HepG2 (cell line): Measurements from ENCODE around the gene GSTA1.

Experiments used
- CBX5 ChIP-seq: sonication (generic); formaldehyde crosslinking; IDR thresholded peaks from 2 replicates; pipeline ENCODE4 v1.4.0; 2020; ENCODE audit warnings: missing genetic modification reagents, borderline replicate concordance
- ERF ChIP-seq: IDR thresholded peaks from 2 replicates; pipeline ENCODE4 v1.6.1; 2018; ENCODE audit warnings: missing biosample characterization, missing genetic modification reagents
- GZF1 ChIP-seq: sonication (generic); formaldehyde crosslinking; IDR thresholded peaks from 2 replicates; pipeline ENCODE4 v1.5.1; 2020; ENCODE audit warnings: mild to moderate bottlenecking, missing genetic modification reagents
- MED13 ChIP-seq: sonication (generic); formaldehyde crosslinking; IDR thresholded peaks from 2 replicates; pipeline ENCODE4 v1.5.0; 2020; ENCODE audit warnings: missing genetic modification reagents
- NRL ChIP-seq: sonication (generic); formaldehyde crosslinking; IDR thresholded peaks from 2 replicates; pipeline ENCODE4 v1.5.0; 2020; ENCODE audit warnings: missing genetic modification reagents, mild to moderate bottlenecking, moderate library complexity, borderline replicate concordance
- POLR2A ChIP-seq, 2 experiments: IDR thresholded peaks; 2 replicates each; pipeline ENCODE4 v1.6.1; 2011; ENCODE audit warnings: low read depth in 2 of 2, low read length in 2 of 2, mild to moderate bottlenecking in 1 of 2, moderate library complexity in 1 of 2; ENCODE audit not compliant: insufficient read depth in 1 of 2
- TIGD3 ChIP-seq: sonication (generic); formaldehyde crosslinking; IDR thresholded peaks from 2 replicates; pipeline ENCODE4 v1.5.1; 2020; ENCODE audit warnings: mild to moderate bottlenecking, missing genetic modification reagents, borderline replicate concordance
- ZNF121 ChIP-seq: sonication (generic); formaldehyde crosslinking; IDR thresholded peaks from 2 replicates; pipeline ENCODE4 v1.5.0; 2020; ENCODE audit warnings: mild to moderate bottlenecking, missing genetic modification reagents
- ZNF660 ChIP-seq: sonication (generic); formaldehyde crosslinking; IDR thresholded peaks from 2 replicates; pipeline ENCODE4 v1.5.1; 2020; ENCODE audit warnings: mild to moderate bottlenecking, low read depth, missing genetic modification reagents, borderline replicate concordance
- TF ChIP-seq, protein P1 (sequence below): sonication (generic); formaldehyde crosslinking; IDR thresholded peaks from 2 replicates; pipeline ENCODE4 v1.5.0; 2020; ENCODE audit warnings: mild to moderate bottlenecking, missing genetic modification reagents, moderate library complexity

DNA sequence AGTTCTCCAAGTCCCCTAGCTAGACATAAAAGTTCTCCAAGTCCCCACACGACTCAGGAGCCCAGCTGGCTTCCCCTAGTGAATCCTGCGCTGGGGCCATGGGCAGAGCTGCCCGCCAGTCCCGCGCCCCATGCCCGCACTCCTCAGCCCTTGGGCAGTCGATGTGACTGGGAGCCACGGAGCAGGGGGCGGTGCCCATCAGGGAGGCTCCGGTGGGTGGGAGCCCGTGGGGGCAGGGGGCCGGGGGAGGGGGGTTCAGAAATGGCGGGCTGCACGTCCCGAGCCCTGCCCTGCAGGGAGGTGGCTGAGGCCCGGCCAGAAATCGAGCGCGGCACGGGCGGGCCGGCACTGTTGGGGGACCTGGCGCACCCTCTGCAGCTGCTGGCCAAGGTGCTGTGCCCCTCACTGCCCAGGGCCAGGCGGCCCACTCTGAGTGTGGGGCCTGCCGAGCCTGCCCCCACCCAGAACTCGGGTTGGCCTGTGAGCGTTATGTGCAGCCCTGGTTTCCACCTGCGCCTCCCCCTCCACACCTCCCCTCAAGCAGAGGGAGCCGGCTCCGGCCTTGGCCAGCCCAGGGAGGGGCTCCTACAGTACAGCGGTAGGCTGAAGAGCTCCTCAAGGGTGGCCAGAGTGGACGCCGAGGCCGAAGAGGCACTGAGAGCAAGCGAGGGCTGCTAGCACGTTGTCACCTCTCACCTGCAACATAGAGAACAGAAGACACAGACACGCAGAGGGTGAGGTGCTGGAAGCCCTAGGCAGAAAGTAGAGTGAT lies 25.6 kb upstream of the GSTA1 start:
- TF ChIP-seq MED13 (CRISPR knock-in tag), result no peak
- no peak for TF ChIP-seq NRL (CRISPR knock-in tag)
- TF ChIP-seq ZNF660 (CRISPR knock-in tag), result no peak
- no peak for TF ChIP-seq TIGD3 (CRISPR knock-in tag)
- TF ChIP-seq POLR2A (IDR thresholded peaks at IDR 0.05; ENCODE audit: insufficient read depth in 1 of 2, low read depth in 2 of 2, low read length in 2 of 2), result no peak
- no peak for TF ChIP-seq ZNF121 (CRISPR knock-in tag)
- TF ChIP-seq, protein P1, sequence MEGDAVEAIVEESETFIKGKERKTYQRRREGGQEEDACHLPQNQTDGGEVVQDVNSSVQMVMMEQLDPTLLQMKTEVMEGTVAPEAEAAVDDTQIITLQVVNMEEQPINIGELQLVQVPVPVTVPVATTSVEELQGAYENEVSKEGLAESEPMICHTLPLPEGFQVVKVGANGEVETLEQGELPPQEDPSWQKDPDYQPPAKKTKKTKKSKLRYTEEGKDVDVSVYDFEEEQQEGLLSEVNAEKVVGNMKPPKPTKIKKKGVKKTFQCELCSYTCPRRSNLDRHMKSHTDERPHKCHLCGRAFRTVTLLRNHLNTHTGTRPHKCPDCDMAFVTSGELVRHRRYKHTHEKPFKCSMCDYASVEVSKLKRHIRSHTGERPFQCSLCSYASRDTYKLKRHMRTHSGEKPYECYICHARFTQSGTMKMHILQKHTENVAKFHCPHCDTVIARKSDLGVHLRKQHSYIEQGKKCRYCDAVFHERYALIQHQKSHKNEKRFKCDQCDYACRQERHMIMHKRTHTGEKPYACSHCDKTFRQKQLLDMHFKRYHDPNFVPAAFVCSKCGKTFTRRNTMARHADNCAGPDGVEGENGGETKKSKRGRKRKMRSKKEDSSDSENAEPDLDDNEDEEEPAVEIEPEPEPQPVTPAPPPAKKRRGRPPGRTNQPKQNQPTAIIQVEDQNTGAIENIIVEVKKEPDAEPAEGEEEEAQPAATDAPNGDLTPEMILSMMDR (CRISPR knock-in tag), result no peak
- TF ChIP-seq ERF (CRISPR knock-in tag), result no peak
- no peak for TF ChIP-seq GZF1
- TF ChIP-seq CBX5 (CRISPR knock-in tag), result no peak
